GM13977 (cell line): Measurements from ENCODE around the gene RASSF9.
A peak's percentile ranks its signal among the peaks of the same experiment; 100 is the strongest.

Experiments used
- DNase-seq: peaks from one replicate; pipeline ENCODE4 v3.0.0; 2012; ENCODE audit warnings: low spot score
- in situ Hi-C: fragments of 300-500 bp; cut with MboI; formaldehyde crosslinking; loops from one replicate; pipeline ENCODE4 v1.12.0; 2022; ENCODE audit warnings: low sequenced_read_pairs, low pct_unique_long_range_greater_than_20kb, mixed read lengths, inconsistent platforms; ENCODE audit not compliant: unreplicated experiment
- TF ChIP-seq, protein P1 (sequence below): IDR thresholded peaks from 2 replicates; pipeline ENCODE4 v1.5.1; 2012; ENCODE audit warnings: mild to moderate bottlenecking, control low read depth; ENCODE audit not compliant: insufficient read depth; ENCODE audit errors: extremely low read depth, missing control alignments

RASSF9 gene

DNA sequence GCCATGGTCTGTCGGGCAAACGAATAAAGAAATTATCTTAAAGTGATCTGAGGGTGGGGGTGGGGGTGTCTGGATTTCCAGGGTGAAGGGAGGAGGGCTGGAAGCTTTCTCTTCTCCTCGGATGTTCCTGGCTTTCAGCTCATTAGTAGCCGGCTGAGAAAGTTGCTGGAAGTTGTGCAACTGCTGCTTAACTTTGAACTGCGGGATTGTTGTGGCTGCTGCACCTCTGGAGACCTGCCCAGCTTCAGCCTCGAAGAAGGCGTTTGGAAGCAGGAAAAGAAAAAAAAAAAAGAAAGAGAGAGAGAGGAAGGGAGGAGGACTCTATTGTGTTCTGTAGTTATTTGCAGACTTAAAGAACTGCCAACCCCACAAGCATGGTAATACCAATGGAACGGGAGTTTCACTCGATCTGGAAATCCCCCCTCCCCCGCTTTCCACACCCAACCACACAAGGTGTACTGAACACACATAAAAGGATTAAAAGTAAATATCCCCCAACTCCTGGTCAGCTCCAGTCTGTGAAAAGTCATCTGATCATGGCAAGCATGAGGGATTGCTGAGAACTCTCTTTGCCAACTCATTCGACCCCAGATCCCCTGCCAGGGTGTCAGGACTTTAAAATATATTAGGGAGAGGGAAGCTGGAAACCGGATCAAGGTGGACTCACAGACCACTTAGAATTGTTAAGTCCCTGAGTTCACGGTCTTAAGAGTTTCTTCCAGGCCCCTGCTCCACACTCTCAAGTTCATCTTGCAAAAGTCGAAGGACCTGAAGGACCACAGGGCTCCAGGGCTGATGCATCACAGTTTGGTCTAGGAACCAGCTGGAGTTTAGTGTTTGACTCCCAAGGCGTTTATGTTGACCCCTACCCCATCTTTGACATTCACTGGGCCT lies at the start of gene RASSF9:
RASSF9 (minus strand) TSS at position 213 of the 894 bp plus-strand sequence; CDS start at position 5, 208 bp downstream.
- TF ChIP-seq, protein P1, sequence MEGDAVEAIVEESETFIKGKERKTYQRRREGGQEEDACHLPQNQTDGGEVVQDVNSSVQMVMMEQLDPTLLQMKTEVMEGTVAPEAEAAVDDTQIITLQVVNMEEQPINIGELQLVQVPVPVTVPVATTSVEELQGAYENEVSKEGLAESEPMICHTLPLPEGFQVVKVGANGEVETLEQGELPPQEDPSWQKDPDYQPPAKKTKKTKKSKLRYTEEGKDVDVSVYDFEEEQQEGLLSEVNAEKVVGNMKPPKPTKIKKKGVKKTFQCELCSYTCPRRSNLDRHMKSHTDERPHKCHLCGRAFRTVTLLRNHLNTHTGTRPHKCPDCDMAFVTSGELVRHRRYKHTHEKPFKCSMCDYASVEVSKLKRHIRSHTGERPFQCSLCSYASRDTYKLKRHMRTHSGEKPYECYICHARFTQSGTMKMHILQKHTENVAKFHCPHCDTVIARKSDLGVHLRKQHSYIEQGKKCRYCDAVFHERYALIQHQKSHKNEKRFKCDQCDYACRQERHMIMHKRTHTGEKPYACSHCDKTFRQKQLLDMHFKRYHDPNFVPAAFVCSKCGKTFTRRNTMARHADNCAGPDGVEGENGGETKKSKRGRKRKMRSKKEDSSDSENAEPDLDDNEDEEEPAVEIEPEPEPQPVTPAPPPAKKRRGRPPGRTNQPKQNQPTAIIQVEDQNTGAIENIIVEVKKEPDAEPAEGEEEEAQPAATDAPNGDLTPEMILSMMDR = no peak
- in situ Hi-C loops = no loop called here
- no peak for DNase-seq

DNA sequence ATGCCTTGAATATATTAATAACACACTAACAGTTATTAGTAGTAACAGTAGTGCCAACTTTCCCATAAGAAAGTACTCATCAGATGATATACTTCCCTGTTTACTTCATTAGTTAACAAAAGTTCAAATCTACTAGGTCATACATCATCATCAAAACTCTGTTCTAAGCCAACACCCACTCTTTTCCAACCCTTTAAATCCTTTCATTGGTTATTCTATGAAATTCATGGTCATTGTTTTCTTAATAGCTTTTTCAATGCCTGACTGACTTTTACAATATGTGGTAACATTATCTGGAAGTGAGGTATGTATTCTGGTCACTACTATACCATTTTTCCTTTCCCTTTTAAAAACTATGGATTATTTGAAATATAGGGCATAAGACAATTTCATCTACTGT lies 47.6 kb upstream of the RASSF9 start:
- in situ Hi-C loops = no loop called here
- no peak for DNase-seq
- TF ChIP-seq, protein P1 = no peak

GRCh38 chr12:85877459-85877858 lies 41.2 kb upstream of the RASSF9 start:
- in situ Hi-C loops = no loop called here
- no peak for DNase-seq
- TF ChIP-seq, protein P1 = no peak

DNA sequence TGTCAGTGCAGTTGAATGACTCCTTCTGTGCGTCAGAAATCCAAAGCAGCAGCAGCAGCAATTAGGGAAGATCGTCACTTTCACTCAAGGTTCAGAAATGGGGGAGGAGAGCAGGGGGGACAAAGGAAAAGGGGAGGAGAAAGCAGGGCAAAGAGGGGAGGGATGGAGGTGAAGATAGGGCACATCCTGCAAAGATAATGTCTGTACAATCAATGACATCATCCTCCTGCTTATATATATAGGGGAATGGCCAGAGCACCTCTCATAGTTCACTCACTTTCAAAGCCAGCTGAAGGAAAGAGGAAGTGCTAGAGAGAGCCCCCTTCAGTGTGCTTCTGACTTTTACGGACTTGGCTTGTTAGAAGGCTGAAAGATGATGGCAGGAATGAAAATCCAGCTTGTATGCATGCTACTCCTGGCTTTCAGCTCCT lies 37.8 kb upstream of the RASSF9 start, which contains the start of gene NTS:
NTS (plus strand) TSS at position 265 of the 431 bp plus-strand sequence; CDS start at position 374, 109 bp downstream.
- TF ChIP-seq, protein P1 = no peak
- DNase-seq = peak; percentile 10
- in situ Hi-C loops = loop anchor here (25.0 kb wide), 1 partner anchor 287 kb away; no protein-coding TSS in a partner anchor

- DNase-seq = peak; percentile 23
- in situ Hi-C loops = loop anchor here (25.0 kb wide), 1 partner anchor 285 kb away; no protein-coding TSS in a partner anchor
- TF ChIP-seq, protein P1 = peak; percentile 73
Observed at GRCh38 chr12:85872497-85873091, 36.4 kb upstream of the RASSF9 start.

- peak; percentile 46 for DNase-seq
- in situ Hi-C loops = loop anchor here (10.0 to 25.0 kb wide), 2 partner anchors 280 to 392 kb away; no protein-coding TSS in a partner anchor
- TF ChIP-seq, protein P1 = peak; percentile 71
Observed at GRCh38 chr12:85866986-85867776, 31.0 kb upstream of the RASSF9 start.
